GM10266 (cell line): Measurements from ENCODE around the gene EDAR.

Source experiments
- DNase-seq: peaks from one replicate; pipeline ENCODE4 v3.0.0; 2012; ENCODE audit errors: extremely low spot score
- TF ChIP-seq, protein P1 (sequence below): IDR thresholded peaks from 2 replicates; pipeline ENCODE4 v1.5.1; 2012; ENCODE audit warnings: mild to moderate bottlenecking, low read depth; ENCODE audit not compliant: control insufficient read depth, insufficient read depth; ENCODE audit errors: missing control alignments

EDAR gene

DNA sequence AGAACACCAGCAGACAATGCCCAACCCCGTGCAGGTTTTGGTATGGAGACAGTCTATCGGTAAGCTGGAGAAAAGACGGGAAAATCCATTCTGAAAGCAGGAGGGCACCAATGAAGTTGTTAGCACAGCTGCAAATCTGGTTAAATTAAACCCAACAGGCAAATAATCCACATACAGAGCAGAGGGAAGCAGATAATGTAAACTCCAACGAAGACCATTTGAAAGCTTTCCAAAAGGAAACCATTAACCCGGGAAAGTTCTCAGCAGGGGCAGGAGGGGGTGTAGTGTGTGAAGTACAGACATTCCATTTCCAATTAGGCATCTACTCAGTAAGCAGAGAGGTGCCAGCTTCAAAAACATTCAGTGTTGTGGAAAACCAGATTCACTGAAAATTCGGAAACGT, 10.3 kb downstream of the EDAR start:
- TF ChIP-seq, protein P1, sequence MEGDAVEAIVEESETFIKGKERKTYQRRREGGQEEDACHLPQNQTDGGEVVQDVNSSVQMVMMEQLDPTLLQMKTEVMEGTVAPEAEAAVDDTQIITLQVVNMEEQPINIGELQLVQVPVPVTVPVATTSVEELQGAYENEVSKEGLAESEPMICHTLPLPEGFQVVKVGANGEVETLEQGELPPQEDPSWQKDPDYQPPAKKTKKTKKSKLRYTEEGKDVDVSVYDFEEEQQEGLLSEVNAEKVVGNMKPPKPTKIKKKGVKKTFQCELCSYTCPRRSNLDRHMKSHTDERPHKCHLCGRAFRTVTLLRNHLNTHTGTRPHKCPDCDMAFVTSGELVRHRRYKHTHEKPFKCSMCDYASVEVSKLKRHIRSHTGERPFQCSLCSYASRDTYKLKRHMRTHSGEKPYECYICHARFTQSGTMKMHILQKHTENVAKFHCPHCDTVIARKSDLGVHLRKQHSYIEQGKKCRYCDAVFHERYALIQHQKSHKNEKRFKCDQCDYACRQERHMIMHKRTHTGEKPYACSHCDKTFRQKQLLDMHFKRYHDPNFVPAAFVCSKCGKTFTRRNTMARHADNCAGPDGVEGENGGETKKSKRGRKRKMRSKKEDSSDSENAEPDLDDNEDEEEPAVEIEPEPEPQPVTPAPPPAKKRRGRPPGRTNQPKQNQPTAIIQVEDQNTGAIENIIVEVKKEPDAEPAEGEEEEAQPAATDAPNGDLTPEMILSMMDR, result no peak
- DNase-seq, result no peak

DNA sequence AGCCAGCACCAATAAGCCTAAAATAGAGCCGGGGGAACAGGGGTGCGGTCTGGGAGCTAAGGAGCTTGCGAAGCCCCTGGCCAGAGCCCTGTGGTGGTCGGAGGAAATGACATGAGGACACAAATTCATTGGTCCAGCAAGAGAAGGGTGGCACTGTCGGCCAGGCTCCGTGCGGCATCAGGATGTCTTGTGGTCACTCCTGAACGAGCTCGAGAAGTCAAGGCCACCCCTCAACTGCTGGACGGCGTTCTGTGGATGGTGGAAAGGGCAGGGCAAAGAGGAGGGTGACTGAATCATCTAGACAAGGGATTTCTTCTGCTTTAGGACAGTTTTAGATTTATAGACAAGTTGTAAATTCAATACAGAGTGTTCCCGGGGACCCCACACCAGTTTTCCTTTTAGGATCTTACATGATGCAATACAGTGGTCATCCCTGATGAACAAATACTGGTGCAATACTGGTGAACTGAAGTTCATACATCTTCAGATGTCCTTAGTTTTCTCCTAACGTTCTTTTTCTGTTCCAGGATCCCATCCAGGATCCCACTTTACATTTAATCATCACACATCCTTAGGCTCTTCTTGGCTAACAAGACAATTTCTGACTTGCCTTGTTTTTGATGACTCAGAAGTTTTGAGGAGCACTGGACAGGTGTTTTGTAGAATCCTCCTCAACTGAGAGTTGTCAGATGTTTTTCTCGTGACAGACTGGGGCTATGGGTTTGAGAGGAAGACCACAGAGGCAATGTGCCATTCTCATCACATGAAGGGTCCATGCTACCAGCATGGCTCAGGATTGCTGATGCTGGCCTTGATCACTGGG, 13.2 kb downstream of the EDAR start:
- TF ChIP-seq, protein P1, result no peak
- no peak for DNase-seq

DNA sequence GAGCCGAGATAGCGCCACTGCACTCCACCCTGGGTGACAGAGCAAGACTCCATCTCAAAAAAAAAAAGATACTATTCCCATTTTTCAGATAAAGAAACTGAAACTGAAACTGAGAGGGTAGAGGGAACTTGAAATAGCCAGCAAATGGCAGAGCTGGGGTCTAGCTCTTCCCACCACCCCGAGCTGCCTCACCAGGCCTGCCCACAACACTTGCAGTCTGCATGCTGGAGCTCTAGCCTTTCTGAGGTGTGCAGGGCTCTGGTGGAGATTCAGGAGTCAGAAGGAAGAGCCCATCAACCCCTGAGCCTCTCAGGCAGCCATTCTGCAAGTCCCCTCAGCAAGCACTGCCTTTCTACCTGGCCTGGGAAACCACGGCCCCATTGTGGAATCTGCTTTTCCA, 14.3 kb downstream of the EDAR start:
- DNase-seq, result no peak
- TF ChIP-seq, protein P1, result no peak

DNA sequence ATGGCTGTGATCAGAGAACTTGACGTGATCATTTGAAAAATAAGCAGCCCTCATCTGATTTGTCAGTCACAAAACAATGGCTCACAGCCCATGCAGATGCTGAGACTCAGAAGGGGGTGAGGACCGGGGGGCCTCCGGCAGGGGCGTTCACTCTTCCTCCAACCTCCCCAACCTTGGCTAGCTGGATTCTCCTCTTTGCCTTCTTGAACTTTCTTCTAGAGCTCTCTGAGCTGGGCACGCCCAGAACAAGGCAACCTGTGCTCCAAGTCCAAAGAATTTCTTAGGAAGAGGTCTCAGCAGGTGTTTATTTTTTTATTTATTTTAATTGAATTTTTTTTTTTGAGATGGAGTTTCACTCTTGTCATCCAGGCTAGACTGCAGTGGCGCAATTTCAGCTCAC, 16.4 kb downstream of the EDAR start:
- no peak for DNase-seq
- TF ChIP-seq, protein P1, result no peak

DNA sequence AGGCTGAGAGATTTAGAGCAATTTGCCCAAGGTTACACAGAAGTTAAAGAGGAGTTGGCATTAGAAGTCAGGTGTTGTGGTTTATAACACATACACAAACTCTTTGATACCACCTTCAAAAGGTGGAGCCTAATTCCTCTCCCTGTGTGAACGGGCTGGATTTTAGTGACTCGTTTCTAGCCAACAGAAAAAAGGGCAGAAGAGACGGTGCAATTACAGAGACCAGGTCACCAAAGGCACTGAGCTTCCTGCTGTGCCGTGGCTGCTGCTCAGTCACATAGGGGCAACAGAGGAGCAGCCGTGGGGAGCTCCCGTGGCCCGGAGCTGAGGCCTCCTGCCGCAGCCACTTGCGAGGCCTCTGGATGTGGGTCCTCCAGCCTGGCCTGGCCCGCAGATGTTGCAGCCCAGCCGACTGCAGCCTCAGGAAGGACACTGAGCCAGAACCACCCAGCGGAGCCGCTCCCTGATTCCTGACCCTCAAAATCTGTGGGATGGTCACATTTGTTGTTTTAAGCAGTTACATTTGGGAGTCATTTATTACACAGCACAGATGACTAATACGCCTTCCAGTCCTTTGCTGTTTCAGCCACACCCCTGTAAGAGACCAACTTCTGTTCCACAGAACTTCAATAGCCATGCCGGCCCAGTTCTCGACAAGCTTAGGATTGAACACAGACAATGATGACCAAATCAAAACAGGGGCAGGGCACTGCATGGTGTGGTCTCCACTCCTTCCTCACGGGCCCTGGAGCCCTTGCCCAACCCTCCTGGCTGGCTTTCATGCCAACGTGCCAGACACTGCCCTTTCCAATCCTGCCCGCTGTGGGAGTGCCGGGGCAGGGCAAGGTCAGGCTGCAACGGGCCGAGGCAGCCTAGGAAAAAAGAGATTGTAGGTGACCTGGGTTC, 17.1 kb downstream of the EDAR start:
- TF ChIP-seq, protein P1, result no peak
- DNase-seq, result no peak

DNA sequence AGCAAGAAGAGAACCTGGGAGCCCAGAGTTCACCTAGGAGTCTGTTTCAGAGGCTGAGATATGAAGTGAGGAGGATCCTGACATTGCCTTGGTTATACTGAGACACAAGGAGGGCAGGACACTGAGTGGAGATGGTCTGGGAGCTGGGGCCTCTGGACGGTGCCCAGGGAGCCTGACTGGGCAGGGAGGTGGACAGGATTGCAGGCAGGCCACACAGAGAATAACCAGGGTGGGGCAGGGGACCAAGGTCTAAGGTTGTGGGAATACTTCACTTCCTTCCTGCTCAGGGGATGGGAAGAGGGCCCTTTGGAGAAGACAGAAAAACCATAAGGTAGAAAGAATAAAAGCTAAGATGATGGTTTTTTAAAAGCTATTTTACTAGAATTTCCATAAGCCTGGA, 18.7 kb downstream of the EDAR start:
- no peak for DNase-seq

DNA sequence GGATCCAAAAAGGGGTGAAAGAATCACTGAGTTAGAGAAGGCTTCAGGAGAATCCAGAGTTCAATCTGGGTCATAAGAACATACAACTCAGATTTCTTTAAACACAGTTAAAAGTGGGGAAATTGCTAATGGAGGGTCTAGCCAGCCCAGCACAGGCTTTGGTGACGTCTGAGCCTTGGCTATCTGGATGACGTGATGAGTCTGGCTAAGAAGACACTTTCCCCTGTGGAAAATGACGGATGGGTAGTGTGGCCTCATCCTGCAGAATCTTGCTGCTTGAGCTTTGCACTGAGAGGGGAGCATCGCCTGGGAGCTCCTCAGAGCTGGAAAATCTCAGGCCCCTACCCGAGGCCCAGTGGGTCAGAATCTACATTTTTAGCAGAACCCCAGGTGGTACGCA, 19.2 kb downstream of the EDAR start:
- TF ChIP-seq, protein P1, result no peak

More for the DNA sequence above, 18.7 kb downstream of the EDAR start:
- TF ChIP-seq, protein P1, result no peak

More for the DNA sequence above, 19.2 kb downstream of the EDAR start:
- DNase-seq, result no peak
